Testis (tissue), 2 donors: ENCODE results near the gene ENTPD8.

Experiments
- CTCF ChIP-seq, 3 experiments: fragments of 450-650 bp in 2 of 3; fragments of 200-600 bp in 1 of 3; sonication (generic) in 1 of 3; IDR thresholded peaks; one replicate each; pipeline ENCODE4 v1.5.1; 2016 to 2019; ENCODE audit warnings: antibody characterized with exemption in 3 of 3, mild to moderate bottlenecking in 2 of 3, moderate library complexity in 1 of 3
- POLR2A ChIP-seq: fragments of 450-650 bp; IDR thresholded peaks from one replicate; pipeline ENCODE4 v1.6.1; 2017; ENCODE audit warnings: antibody characterized with exemption, mild to moderate bottlenecking, moderate library complexity

- no peak for TF ChIP-seq CTCF (IDR thresholded peaks at IDR 0.05)
- TF ChIP-seq POLR2A, result no peak
Observed at GRCh38 chr9:137387114-137387890, 53.9 kb downstream of the ENTPD8 start.
